Measurements from ENCODE around the gene ZDHHC4.

DNA sequence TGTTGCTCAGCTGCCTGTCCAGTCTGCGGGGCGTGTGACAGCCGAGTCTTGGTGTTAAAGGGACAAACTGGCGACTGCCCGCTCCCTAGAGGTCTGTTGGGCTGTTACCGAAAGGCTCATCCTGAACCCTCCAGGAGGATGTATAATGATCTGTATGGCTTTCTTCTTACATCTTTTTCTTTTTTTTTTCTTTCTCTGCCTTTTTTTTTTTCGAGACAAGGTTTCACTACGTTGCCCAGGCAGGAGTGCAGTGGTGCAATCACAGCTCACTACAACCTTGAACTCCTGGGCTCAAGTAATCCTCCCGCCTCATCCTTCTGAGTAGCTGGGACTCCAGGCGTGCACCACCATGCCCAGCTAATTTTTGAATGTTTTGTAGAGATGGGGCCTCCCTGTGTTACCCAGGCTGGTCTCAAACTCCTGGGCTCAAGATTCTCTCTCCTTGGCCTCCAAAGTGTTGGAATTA is 13.4 kb downstream of the ZDHHC4 start:
- TF ChIP-seq, protein P1, sequence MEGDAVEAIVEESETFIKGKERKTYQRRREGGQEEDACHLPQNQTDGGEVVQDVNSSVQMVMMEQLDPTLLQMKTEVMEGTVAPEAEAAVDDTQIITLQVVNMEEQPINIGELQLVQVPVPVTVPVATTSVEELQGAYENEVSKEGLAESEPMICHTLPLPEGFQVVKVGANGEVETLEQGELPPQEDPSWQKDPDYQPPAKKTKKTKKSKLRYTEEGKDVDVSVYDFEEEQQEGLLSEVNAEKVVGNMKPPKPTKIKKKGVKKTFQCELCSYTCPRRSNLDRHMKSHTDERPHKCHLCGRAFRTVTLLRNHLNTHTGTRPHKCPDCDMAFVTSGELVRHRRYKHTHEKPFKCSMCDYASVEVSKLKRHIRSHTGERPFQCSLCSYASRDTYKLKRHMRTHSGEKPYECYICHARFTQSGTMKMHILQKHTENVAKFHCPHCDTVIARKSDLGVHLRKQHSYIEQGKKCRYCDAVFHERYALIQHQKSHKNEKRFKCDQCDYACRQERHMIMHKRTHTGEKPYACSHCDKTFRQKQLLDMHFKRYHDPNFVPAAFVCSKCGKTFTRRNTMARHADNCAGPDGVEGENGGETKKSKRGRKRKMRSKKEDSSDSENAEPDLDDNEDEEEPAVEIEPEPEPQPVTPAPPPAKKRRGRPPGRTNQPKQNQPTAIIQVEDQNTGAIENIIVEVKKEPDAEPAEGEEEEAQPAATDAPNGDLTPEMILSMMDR (IDR thresholded peaks at IDR 0.05; ENCODE audit: extremely low read depth in 1 of 2, insufficient read depth in 1 of 2, low read depth in 1 of 2, low read length in 2 of 2): no peak
- TF ChIP-seq POLR2A (IDR thresholded peaks at IDR 0.05; ENCODE audit: low read depth, low read length) (no peak), EZH2 (IDR thresholded peaks at IDR 0.05; ENCODE audit: borderline replicate concordance, low read depth, low read length, severe bottlenecking) (no peak), MYC (IDR thresholded peaks at IDR 0.05; ENCODE audit: low read depth, low read length) (no peak), POLR2AphosphoS5 (IDR thresholded peaks at IDR 0.05; ENCODE audit: insufficient read depth, low read depth, low read length) (no peak), JUN (IDR thresholded peaks at IDR 0.05; ENCODE audit: borderline replicate concordance, insufficient read depth, insufficient read length, low read depth) (no peak)
- TF ChIP-seq, protein P2, sequence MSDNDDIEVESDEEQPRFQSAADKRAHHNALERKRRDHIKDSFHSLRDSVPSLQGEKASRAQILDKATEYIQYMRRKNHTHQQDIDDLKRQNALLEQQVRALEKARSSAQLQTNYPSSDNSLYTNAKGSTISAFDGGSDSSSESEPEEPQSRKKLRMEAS (IDR thresholded peaks at IDR 0.05; ENCODE audit: insufficient read depth, insufficient read length): no peak

All from endothelial cell of umbilical vein (primary cell).